Brain microvascular endothelial cell (primary cell): ENCODE results near the gene SNX25.
"Not testable (repeated sequence)": the region's sequence is repeated elsewhere in the genome, so short reads cannot be mapped to it uniquely, and the experiment has no call there.

Experiments used
- DNase-seq: peaks from one replicate; pipeline ENCODE4 v3.0.0-alpha.2; 2020
- H3K27ac ChIP-seq: fragments of 250-450 bp; sonication (Bioruptor Pico); 2 replicates; pipeline ENCODE4 v1.5.1; 2020; ENCODE audit warnings: mild to moderate bottlenecking, moderate library complexity
- H3K27me3 ChIP-seq: fragments of 250-450 bp; sonication (Bioruptor Pico); replicated peaks from 2 replicates; pipeline ENCODE4 v1.5.1; 2020; ENCODE audit warnings: mild to moderate bottlenecking
- H3K36me3 ChIP-seq: fragments of 250-450 bp; sonication (Bioruptor Pico); replicated peaks from 2 replicates; pipeline ENCODE4 v1.5.1; 2020; ENCODE audit warnings: mild to moderate bottlenecking
- H3K4me3 ChIP-seq: 2 replicates; pipeline ENCODE4 v1.5.1; 2011; ENCODE audit warnings: low read depth, mild to moderate bottlenecking, control low read depth, low read length, moderate library complexity
- CTCF ChIP-seq: IDR thresholded peaks from 2 replicates; pipeline ENCODE4 v1.5.1; 2011; ENCODE audit warnings: low read depth, mild to moderate bottlenecking, moderate library complexity, low read length, control low read depth, inconsistent platforms; ENCODE audit errors: missing control alignments
- in situ Hi-C: cut with HindIII; loops from 2 replicates; pipeline ENCODE4 v1.10.0; 2017; ENCODE audit warnings: low sequenced_read_pairs, low pct_ligation_motif_present

SNX25 gene

GRCh38 chr4:185203486-185204237 lies 5.7 kb upstream of the SNX25 start, which contains the start of gene CFAP97:
CFAP97 (minus strand) TSS chr4:185204000; CDS start chr4:185191196, 12,804 bp downstream.
- no peak for TF ChIP-seq CTCF
- DNase-seq, result peak; percentile 80
- in situ Hi-C loops, result no loop called here
- no peaks in the 10 kb centered on the region for H3K36me3 ChIP-seq
- H3K4me3 ChIP-seq, result peak within 1 kb of the TSS; percentile 55
- peak within 1 kb of the TSS; percentile 86 for H3K27ac ChIP-seq
- H3K27me3 ChIP-seq, result no peaks in the 10 kb centered on the region

- H3K27me3 ChIP-seq, result no peaks in the 10 kb centered on the region
- H3K36me3 ChIP-seq, result no peaks in the 10 kb centered on the region
- TF ChIP-seq CTCF, result no peak
- no peak for DNase-seq
- in situ Hi-C loops, result no loop called here
- H3K27ac ChIP-seq, result peak overlapping the region; percentile 86
- peak overlapping the region; percentile 55 for H3K4me3 ChIP-seq
These were observed 5.0 kb upstream of the SNX25 start for GRCh38 chr4:185204238-185204910.

DNA sequence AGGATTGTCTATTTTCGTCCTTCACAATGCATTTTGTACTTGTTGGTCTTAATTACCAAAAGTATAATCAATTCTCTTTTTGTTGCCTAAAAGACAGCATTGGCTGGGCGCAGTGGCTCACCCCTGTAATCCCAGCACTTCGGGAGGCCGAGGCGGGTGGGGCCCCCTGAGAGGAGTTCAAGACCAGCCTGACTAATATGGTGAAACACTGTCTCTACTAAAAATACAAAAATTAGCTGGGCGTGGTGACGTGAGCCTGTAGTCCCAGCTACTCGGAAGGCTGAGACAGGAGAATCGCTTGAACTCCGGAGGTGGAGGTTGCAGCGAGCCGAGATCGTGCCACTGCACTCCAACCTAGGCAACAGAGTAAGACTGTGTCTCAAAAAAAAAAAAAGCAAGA lies 4.3 kb upstream of the SNX25 start:
- DNase-seq, in situ Hi-C loops, H3K36me3 ChIP-seq, H3K4me3 ChIP-seq, H3K27me3 ChIP-seq, H3K27ac ChIP-seq: not testable (repeated sequence)

DNA sequence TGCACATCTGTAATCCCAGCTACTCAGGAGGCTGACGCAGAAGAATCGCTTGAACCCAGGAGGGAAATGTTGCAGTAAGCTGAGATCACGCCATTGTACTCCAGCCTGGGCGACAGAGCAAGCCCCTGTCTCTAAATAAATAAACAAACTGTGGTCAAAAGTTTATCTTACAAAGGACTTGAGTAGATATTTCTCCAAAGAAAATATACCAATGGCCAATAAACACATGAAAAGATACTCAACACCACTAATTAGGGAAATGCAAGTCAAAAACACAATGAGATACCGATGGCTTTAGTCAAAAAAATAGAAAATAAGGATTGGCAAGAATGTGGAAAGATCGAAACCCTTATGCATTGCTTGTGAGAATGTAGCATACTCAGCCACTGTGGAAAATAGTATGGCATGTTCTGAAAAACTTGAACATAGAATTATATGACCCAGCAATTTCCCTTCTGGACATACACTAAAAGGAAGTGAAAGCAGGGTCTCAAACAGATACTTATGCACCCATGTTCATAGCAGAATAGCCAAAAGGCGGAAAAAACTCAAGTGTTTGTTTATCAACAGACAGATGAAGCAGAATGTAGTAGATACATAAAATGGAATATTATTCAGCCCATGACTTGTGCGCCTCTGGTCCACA lies 3.6 kb upstream of the SNX25 start:
- H3K27me3 ChIP-seq, result no peaks in the 10 kb centered on the region
- H3K4me3 ChIP-seq, result no peak overlapping the region
- in situ Hi-C loops, result no loop called here
- no peak for TF ChIP-seq CTCF
- H3K36me3 ChIP-seq, result no peaks in the 10 kb centered on the region
- DNase-seq, result no peak
- H3K27ac ChIP-seq, result no peak overlapping the region

DNA sequence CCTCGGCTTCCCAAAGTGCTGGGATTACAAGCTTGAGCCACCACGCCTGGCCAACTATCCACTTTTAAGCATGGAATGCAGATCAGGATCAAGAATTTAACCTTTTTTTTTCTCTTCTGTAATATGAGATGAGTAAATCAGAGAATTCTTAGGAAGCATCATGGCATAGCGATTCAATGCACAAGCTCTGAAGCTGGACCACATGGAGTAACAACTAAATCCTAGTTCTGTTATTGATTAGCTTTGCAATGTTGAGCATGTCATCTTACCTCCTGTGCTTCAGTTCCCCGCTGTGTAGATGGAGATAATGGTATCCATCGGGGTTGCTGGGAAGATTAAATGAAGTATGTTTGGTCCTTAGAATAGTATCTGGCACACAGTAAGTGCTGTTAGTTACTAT lies 1.9 kb upstream of the SNX25 start:
- TF ChIP-seq CTCF, result no peak
- H3K36me3 ChIP-seq, result no peaks in the 10 kb centered on the region
- H3K4me3 ChIP-seq, result no peak overlapping the region
- in situ Hi-C loops, result no loop called here
- DNase-seq, result no peak
- no peaks in the 10 kb centered on the region for H3K27me3 ChIP-seq
- H3K27ac ChIP-seq, result no peak overlapping the region

GRCh38 chr4:185209852-185210101 lies 379 bp downstream of the SNX25 start:
- in situ Hi-C loops, DNase-seq, H3K36me3 ChIP-seq, H3K27me3 ChIP-seq: not testable (repeated sequence)
- H3K27ac ChIP-seq, result peak overlapping the region; percentile 43
- peak overlapping the region; percentile 96 for H3K4me3 ChIP-seq
